GM19324 (cell line): ENCODE measurements around the gene KSR2.
"Not testable (repeated sequence)": the region's sequence is repeated elsewhere in the genome, so short reads cannot be mapped to it uniquely, and the experiment has no call there.

ENCODE experiments used
- ATAC-seq: cut with Tn5 transposase; IDR thresholded peaks from one replicate; pipeline ENCODE4 v1.9.1; 2021; ENCODE audit warnings: mild to moderate bottlenecking, moderate library complexity; ENCODE audit not compliant: unreplicated experiment, low FRiP score

Gene KSR2

DNA sequence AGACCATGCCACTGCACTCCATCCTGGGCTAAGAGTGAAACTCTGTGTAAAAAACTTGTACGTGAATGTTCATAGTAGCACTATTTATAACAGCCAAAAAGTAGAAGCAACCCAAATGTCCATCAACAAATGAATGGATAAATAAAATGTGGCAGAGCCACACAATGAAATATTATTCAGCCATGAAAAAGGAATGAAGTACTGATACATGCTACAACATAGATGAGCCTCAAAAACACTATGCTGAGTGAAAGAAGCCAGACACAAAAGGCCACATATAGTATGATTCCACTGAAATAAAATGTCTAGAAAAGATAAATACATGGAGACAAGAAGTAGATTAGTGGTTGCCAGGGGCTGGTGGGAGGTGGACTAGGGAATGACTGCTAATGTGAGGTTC, 72.8 kb downstream of the KSR2 start:
- ATAC-seq = no peak

DNA sequence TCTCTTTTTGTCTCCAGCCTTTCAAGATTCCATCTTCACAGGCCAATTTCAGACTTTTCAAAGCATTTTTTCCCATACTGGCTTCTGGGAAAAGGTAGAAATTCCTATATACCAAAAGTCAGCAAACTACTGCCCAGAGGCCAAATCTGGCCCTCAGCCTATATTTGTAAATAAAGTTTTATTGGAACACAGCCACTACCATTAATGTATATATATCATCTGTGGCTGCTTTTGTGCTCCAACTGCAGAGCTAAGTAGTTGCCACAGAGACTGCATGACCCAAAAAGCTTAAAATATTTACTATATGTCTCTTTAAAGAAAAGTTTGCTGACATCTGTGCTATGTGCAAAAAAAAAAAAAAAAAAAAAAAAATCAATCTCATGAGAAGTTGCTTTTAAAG, 76.3 kb downstream of the KSR2 start:
- no peak for ATAC-seq

DNA sequence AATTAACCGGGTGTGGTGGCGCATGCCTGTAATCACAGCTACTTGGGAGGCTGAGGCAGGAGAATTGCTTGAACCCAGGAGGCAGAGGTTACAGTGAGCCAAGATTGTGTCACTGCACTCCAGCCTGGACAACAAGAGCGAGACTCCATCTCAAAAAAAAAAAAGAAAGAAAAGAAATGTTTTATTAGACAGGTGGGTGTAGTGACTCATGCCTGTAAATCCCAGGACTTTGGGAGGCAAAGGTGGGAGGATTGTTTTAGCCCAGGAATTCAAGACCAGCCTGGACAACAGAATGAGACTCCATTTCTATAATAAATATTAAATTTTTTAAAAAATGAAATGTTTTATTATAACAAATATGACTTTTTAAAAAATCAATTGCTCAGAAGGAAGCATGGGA, 77.5 kb downstream of the KSR2 start:
- ATAC-seq = not testable (repeated sequence)

DNA sequence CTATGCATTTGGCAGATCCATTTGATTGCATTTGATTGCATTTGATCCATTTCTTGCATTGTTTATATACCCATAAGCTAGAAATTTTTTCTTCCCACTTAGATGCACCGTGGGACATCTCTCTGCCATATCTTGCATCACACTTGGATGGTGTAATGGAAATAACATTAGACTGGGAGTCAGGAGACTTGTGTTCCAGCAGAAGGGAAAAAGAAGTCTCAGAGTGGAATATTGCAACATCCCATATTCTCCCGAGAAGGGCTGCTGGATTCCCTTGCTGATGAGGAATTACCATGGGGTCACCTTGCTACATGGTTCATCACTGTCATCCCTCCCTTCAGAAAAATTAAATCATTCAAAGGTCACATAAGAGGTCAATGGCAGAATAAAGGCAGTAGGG, 78.1 kb downstream of the KSR2 start:
- ATAC-seq = no peak

DNA sequence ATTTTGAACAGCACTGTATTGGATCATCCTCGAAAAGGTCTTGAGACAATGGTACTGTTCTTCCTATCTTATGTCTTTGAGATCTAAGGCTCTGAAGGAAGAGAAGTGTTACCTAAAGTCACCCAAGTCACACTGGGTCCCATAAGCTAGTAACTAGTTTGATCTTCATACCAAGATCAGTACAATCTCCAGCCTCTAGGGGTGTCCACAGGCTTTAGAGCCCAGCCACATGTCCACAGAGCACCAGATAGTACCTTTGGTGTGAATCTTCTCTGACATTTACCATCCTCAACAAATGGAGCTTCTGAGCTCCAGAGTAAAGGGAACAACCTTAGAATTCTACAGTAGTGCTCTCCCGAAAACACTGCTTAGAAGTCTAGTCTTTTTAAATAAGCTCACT, 78.7 kb downstream of the KSR2 start:
- no peak for ATAC-seq

DNA sequence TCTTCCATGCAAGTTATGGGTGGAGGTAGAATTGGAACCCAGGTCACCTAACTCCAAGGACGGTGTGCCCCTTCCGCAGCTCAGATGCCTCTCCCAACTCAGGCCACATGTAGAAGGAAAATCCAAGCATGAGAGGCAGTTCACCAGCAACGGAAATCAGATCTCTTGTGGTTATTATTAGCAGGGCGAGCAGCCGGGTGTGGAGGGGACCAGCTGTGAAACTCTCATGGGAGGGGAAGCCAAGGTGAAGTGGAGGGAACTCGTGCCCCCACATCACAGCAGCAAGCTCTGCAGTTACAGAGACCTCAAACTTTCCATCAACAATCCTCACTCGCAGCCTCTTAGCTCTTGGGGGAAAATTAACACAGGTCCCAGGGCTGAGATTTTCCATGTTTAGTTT, 79.7 kb downstream of the KSR2 start:
- no peak for ATAC-seq

DNA sequence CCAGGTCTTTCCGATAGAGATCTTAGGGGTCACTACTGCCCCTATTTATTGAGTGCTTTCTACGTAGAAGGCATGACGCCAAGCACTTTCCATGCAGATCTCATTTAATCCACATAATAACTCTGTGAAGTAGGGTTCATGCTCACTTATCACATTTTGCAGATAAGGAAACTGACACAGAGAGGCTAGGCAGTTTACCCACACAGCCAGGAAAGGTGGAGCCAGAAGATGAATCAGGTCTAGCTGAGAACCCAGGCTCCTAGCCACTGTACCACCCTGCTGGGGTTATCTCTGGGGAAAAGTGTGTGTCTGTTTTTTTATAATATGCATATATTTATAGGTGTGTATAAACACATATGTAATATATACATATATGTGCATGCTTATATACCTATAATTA, 83.6 kb downstream of the KSR2 start:
- no peak for ATAC-seq

DNA sequence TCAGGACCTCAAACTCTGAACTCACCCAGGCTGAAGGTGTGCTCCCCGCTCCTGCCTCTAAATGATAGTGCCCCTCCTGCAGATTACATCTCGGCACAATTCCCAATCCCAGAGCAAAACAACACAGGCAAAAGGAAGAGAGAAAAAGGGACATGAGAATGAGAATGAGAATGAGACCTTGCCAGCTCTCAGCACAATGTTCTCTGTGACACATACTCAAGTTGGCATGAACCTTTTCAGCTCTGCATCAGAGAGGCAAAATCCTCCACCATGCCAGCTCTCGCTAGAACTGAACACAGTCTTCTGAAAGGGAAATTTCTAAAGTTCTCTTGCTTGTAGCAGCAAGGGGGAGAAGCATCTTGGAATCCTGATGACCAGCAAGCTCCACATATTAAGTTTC, 84.6 kb downstream of the KSR2 start:
- no peak for ATAC-seq

DNA sequence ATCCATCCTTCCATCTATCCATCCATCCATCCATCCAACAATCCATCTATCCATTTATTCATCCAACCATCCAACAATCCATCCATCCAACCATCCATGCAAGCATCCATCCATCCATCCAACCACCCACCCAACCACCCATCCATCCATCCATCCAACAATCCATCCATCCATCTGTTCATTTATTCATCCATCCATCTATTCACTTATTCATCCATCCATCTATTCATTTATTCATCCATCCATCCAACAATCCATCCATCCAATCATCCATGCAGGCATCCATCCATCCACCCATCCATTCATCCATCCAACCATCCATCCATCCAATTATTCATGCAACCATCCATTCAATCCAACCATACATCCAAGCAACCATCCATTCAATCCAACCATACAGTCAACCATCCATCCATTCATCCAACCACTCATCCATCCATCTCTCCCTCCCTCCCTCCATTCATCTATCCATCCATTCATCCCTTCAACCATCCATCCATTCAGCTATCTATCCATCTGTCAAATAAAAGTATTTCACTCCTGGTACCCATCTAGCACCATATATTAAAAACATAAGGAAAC, 86.1 kb downstream of the KSR2 start:
- ATAC-seq = no peak

DNA sequence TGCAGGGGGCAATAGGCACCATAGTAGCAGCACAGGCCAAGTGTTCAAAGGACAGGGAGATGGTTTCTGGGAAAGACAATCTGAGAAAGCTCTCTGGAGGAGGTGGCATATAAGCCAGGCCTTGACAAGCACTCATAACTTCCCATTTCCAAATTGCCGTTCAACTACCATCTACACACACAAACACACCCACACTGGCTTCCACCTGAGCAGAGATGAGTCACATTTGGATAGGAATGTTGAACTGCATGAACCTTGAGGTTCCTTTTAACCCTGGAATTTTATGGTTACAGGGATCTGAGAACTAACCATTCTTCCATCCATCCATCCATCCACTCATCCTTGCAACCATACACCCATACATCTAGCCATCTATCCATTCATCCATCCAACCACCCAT, 86.6 kb downstream of the KSR2 start:
- ATAC-seq = no peak

DNA sequence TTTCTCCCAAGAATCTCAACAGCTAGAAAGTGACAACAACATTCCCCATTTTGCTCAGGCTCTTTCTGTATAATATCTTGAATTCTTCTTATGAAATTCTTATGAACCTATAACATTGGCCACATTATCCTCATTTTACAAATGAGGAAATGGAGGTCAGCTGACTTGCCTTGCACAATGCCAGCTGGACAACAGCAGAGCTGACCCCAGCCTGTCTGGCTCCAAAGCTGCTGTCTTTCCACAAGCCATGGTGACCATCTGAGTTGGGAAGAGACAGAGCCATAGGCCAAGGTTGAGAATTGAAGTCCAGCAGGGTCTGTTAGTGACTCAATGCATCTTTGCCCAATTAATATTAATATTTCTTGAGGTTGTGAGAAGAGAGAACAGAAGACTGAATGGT, 87.3 kb downstream of the KSR2 start:
- ATAC-seq = no peak

DNA sequence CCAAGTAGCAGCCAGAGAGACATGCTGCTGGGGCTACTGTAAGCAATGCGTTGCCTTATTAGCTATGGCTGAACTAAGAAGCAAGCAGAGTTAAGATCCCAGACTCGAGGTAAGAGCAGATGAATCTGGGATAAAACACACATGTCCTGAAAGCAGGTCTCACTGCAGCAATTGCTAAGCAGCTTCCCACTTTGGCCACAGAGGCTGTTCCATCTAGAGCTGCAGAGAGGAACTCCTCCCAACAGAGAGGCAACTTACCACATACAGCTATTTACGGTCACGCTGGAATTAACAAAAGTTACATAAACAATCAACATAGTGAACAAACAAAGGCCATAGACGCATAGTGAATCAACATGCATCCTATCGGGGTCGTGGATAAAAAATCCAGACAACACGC, 90.2 kb downstream of the KSR2 start:
- no peak for ATAC-seq

DNA sequence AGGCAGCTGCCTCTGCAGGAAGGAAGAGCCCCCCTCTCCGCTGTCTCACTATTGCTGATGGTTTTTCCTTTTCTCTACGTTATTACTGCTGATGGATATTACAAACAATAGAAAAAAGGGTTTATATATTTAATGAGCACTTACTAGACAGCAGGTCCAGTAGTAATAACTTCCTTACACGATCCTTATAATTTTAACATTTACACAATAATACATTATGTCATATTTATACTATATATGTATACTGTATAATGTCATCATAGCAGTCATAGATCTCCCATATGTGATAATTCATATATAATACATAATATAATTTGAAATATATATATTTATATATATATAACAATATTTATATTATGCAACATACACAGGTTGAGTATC, 92.4 kb downstream of the KSR2 start:
- ATAC-seq = no peak

DNA sequence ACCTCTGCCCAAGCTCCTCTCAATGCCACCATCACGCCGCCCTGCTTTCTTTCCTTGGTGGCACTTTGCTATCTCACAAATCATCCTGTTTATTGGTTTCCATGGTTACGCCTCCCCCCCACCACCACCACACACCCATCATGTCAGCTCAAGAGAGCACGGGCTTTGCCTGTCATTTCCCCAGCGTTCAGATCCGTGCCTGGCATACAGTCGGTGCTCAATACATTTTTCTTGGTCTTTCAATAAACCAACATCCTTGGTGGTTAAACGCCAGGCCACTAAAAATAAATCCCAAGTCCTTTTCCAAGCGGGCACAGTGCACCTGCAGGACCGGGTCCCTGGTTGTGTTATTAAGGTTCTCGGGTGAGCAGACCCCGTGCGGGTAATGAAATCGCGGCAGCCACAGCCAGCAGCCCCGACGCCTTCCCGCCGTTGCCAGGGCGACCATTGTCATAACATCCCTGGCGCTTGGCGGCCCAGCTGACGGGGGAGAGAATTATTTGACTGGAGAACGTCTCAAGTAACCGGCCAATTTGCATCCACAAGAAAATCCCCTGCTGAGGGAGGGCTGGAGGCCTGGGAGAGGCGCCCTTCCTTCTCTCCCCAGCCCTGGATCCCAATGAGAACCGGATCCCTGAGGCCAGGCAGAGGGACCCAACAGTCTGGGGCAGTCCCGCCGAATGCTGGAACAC, 92.9 kb downstream of the KSR2 start:
- ATAC-seq = no peak

DNA sequence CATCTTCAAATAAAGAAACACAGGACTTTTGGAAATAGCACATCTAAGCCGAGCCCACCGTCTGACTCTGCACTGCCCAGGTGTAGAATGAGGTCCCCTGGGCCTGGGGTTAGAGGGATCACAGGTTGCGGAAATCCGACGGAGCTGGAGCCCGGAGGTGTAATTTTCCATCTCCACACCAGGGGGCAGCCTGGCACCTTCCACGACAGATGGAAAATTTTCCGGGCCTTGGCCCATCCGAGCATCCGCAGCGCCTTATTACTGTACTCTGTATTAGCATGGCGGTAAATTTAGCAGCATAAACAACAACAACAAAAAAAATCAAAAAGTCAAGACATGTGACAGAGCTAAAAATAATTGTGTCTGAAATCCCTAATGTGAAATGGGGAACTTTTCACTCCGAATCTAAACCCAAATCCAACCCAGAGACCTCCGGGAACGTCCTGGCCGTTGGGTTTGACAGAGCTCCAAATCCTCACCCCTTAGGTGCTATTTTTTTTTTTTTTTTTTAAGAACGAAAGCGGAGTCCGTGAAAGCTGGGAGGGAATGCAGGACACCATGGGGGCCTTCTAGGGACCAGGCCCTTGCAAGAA, 93.9 kb downstream of the KSR2 start:
- no peak for ATAC-seq

DNA sequence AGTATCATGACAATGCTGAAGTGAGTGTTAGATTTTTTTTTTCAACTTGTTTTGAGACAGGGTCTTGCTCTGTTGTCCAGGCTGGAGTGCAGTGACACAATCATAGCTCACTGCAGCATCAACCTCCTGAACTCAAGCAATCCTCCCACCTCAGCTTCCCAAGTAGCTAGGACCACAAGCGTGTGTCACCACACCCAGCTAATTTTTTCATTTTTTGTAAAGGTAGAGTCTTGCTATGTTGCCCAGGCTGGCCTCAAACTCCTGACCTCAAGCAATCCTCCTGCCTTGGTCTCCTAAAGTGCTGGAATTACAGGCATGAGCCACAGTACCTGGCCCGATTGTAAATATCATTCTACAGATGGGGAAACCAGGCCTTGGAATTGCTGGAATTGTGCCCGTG, 94.6 kb downstream of the KSR2 start:
- not testable (repeated sequence) for ATAC-seq

DNA sequence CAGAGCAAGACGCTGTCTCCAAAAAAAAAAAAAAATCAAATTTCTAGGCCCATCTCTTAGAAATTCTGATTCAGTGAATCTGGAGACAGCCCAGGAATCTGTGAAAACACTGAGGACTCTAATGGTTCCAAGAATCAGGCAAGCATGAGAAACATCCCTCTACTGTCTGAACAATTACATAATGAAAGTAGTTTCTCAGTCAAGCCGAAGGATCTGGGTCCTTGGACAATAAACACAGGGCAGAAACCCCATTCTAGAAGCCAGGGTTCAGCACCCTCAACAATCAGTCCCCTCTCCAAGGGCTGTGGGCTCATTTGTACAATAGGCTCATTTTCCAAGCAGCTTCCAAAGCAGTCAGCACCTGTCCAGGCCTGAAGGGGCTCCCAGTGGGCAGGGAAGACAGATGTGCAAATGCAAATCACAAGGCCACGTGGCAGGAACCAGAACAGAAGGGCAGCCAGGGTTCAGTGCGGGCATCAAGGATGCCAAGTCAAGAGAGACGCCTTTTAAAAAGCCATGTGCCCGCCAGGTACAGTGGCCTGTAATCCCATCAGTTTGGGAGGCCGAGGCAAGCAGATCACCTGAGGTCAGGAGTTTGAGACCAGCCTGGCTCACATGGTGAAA, 96.1 kb downstream of the KSR2 start:
- ATAC-seq = no peak

DNA sequence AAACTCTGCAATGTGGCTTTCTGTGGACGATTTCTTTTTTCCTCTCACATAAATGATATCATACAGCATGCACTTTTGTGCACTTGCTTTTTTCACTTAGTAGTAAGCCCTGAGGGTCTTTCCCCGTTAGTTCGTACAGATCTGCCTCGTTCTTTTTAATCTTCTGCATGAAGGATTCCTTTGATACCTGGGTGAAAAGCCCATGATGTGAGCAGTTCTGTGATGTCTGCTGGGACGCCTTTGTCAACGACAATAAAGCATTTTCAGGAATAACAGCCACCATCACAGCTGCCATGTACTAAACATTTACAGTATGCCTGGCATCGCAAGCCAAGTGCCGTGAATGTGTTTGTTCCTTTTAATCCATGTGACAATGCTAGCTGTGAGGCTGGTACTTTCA, 99.2 kb downstream of the KSR2 start:
- no peak for ATAC-seq

DNA sequence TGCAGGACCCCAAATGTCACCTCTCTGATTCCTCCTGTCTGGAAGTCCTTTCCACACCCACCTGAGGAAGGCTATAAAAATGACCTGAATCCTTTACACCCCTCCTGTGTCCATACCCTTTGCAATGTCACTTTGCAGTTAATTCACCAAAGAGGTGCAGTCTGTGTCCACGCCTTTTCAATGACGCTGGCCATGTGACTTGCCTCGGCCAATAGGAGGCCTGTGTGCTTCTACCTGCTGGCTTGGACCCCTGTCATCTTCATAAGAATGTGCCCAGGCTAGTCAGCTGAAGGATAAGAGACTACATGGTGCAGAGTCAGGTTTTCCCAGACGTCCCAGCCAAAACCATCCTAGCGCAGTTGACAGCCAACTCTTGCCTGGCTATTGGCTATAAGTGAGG, 101.4 kb downstream of the KSR2 start:
- no peak for ATAC-seq

DNA sequence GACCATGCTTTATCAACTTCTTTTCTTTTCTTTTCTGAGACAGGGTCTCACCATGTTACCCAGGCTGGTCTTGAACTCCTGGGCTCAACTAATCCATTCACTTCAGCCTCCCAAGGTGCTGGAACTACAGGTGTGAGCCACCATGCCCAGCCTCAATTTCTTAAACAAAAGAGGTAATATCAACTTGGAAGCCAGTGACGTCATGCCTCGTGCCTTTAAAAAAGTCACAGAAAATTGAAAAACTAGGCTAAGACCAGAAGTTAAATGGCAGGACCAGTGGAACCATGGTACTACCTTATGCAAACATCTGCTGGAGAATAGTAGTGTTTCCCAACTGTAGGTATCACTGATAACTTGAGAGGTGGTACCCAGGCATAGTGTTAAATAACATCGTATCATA, 103.3 kb downstream of the KSR2 start:
- no peak for ATAC-seq

DNA sequence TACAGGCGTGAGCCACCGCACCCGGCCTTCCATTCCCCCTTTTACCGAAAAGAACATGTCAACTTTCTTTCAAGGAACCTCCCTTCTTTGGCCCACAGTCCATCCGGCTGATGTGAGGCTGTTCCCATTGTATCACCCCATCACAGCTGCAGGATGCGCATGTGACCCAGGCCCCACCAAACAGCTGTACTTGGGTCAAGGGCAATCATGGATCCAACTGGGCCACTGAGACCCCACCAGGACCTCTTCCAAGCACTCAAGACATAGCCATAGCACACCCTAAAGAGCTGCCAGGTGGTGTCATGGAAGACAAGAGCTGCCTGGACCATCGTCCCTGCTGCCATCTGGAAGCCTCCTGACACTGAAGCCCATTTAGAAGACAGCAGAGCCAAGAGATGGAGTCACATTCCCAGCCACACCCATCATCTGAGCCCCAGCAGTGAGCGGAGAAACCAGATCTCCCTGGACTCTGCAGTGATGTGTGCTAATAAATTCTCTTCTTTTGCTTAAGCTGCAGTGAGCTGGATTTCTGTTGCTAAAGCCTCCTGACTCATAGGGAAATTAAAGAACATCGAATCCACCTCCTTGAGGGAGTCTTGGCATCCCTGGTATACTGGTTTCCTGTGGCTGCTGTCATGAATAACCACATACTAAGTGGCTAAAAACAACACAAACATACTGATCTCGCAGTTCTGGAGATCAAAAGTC, 105.6 kb downstream of the KSR2 start:
- no peak for ATAC-seq
